ENCODE data around the gene WDR70.

WDR70 gene

GRCh38 chr5:37715992-37716391 lies 336.9 kb downstream of the WDR70 start:
- TF ChIP-seq ZNF274 (IDR thresholded peaks at IDR 0.05; ENCODE audit: low read depth, low read length) = no peak

GRCh38 chr5:37716405-37716804 lies 337.3 kb downstream of the WDR70 start:
- H3K4me3 ChIP-seq (ENCODE audit: low read length) = no peak overlapping the region

More at GRCh38 chr5:37715992-37716391, 336.9 kb downstream of the WDR70 start:
- no peak overlapping the region for H3K4me3 ChIP-seq (ENCODE audit: low read length)

GRCh38 chr5:37717276-37717612 lies 338.1 kb downstream of the WDR70 start:
- no peak for TF ChIP-seq ZNF274 (IDR thresholded peaks at IDR 0.05; ENCODE audit: low read depth, low read length)
- H3K4me3 ChIP-seq (ENCODE audit: low read length) = no peak overlapping the region

More at GRCh38 chr5:37716405-37716804, 337.3 kb downstream of the WDR70 start:
- no peak for TF ChIP-seq ZNF274 (IDR thresholded peaks at IDR 0.05; ENCODE audit: low read depth, low read length)

- no peak for TF ChIP-seq ZNF274 (IDR thresholded peaks at IDR 0.05; ENCODE audit: low read depth, low read length)
- H3K4me3 ChIP-seq (ENCODE audit: low read length) = no peak overlapping the region
These were observed 338.7 kb downstream of the WDR70 start for GRCh38 chr5:37717613-37718431.

GRCh38 chr5:37720550-37720952 lies 341.4 kb downstream of the WDR70 start:
- TF ChIP-seq ZNF274 (IDR thresholded peaks at IDR 0.05; ENCODE audit: low read depth, low read length) = no peak
- no peak overlapping the region for H3K4me3 ChIP-seq (ENCODE audit: low read length)

GRCh38 chr5:37721447-37721871 lies 342.3 kb downstream of the WDR70 start:
- H3K4me3 ChIP-seq (ENCODE audit: low read length) = no peak overlapping the region
- TF ChIP-seq ZNF274 (IDR thresholded peaks at IDR 0.05; ENCODE audit: low read depth, low read length) = no peak

- no peak for TF ChIP-seq ZNF274 (IDR thresholded peaks at IDR 0.05; ENCODE audit: low read depth, low read length)
- no peak overlapping the region for H3K4me3 ChIP-seq (ENCODE audit: low read length)
These were observed 343.4 kb downstream of the WDR70 start for GRCh38 chr5:37722236-37723161.

GRCh38 chr5:37723162-37723961 lies 344.2 kb downstream of the WDR70 start:
- H3K4me3 ChIP-seq (ENCODE audit: low read length) = no peak overlapping the region
- no peak for TF ChIP-seq ZNF274 (IDR thresholded peaks at IDR 0.05; ENCODE audit: low read depth, low read length)

- no peak for TF ChIP-seq ZNF274 (IDR thresholded peaks at IDR 0.05; ENCODE audit: low read depth, low read length)
- H3K4me3 ChIP-seq (ENCODE audit: low read length) = no peak overlapping the region
These were observed 345.4 kb downstream of the WDR70 start for GRCh38 chr5:37724395-37725125.

GRCh38 chr5:37725185-37725584 lies 346.1 kb downstream of the WDR70 start:
- H3K4me3 ChIP-seq (ENCODE audit: low read length) = no peak overlapping the region
- TF ChIP-seq ZNF274 (IDR thresholded peaks at IDR 0.05; ENCODE audit: low read depth, low read length) = no peak

- TF ChIP-seq ZNF274 (IDR thresholded peaks at IDR 0.05; ENCODE audit: low read depth, low read length) = no peak
- no peak overlapping the region for H3K4me3 ChIP-seq (ENCODE audit: low read length)
These were observed 348.1 kb downstream of the WDR70 start for GRCh38 chr5:37727238-37727637.

GRCh38 chr5:37730896-37731455 lies 351.9 kb downstream of the WDR70 start:
- TF ChIP-seq ZNF274 (IDR thresholded peaks at IDR 0.05; ENCODE audit: low read depth, low read length) = no peak
- H3K4me3 ChIP-seq (ENCODE audit: low read length) = no peak overlapping the region

- H3K4me3 ChIP-seq (ENCODE audit: low read length) = no peak overlapping the region
- no peak for TF ChIP-seq ZNF274 (IDR thresholded peaks at IDR 0.05; ENCODE audit: low read depth, low read length)
These were observed 355.0 kb downstream of the WDR70 start for GRCh38 chr5:37734114-37734513.
